GM12878 (cell line): ENCODE measurements around the gene CD3D. TPM values are rescaled to one million over a fixed set of nuclear protein-coding genes. Genes with fewer than 3 reads are reported as not detected.

Source experiments
- MYC ChIP-seq: IDR thresholded peaks from 2 replicates; pipeline ENCODE4 v1.6.1; 2011; ENCODE audit warnings: mild to moderate bottlenecking, low read length, moderate library complexity, inconsistent platforms; ENCODE audit not compliant: insufficient read depth, insufficient replicate concordance, insufficient read length, severe bottlenecking
- RUNX3 ChIP-seq: IDR thresholded peaks from 2 replicates; pipeline ENCODE4 v1.6.1; 2012; ENCODE audit warnings: low read length, inconsistent platforms
- polyA plus RNA-seq, 11 experiments: library from polyadenylated mRNA; depleted of rRNA in 4 of 11; unstranded in 6 of 11; stranded (reverse) in 5 of 11; fragments of >200 nt; fragmentation: Nextera tagmentation in 4 of 11; fragmentation: Illumina TruSeq in 1 of 11; extraction: Ambion mirVana in 4 of 11; extraction: Trizol in 1 of 11; gene quantifications; 1 replicate in 1 of 11; 2 replicates in 10 of 11; pipeline versions ENCODE4 v1.2.1 to v1.2.3, GENCODE V29; 2011 to 2016; ENCODE audit warnings: inconsistent platforms in 2 of 11, missing spikeins in 2 of 11, low read depth in 1 of 11
- small RNA-seq: library from RNA; depleted of rRNA; stranded (forward); fragments of <200 nt; gene quantifications from one replicate; pipeline ENCODE3, GENCODE V24; 2014
- total RNA-seq, 4 experiments: library from RNA; depleted of rRNA in 3 of 4; stranded (reverse); fragments of >200 nt in 3 of 4; fragmentation: Illumina TruSeq in 1 of 4; extraction: Trizol in 1 of 4; gene quantifications; 2 replicates each; pipeline versions ENCODE4 v1.2.1 to v1.2.3, GENCODE V29; 2013 to 2021
- TF ChIP-seq, protein P1 (sequence below): IDR thresholded peaks from 2 replicates; pipeline ENCODE4 v1.6.1; 2012; ENCODE audit warnings: low read depth, low read length, improper control_type of control experiment

Gene CD3D
- total and polyA plus RNA-seq, 10 of the 15 experiments (the other 5 are each of a cell fraction or from before 2014, with no cell fraction given), result 0.13 to 0.69 (median 0.29) TPM; not detected in 6

DNA sequence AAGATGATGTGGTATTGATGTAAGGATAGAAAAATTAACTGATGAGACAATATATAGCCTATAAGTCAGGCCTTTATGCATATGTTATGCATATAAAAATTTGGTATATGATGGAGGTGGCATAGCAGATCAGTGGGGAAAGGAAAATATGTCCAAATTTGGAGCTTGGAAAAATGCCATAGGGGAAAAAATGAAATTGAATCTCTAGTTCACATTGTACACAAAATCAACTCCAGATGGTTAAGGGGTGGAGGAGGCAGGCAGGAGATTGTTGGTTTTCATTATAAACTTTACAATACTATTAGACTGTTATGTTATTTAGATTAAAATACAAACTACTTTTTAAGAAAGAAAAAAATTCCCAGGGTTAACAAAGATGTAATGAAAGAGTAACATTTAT, 53.1 kb downstream of the CD3D start (continued):
- TF ChIP-seq, protein P1, sequence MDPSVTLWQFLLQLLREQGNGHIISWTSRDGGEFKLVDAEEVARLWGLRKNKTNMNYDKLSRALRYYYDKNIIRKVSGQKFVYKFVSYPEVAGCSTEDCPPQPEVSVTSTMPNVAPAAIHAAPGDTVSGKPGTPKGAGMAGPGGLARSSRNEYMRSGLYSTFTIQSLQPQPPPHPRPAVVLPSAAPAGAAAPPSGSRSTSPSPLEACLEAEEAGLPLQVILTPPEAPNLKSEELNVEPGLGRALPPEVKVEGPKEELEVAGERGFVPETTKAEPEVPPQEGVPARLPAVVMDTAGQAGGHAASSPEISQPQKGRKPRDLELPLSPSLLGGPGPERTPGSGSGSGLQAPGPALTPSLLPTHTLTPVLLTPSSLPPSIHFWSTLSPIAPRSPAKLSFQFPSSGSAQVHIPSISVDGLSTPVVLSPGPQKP, result no peak
- TF ChIP-seq RUNX3 (no peak), MYC (no peak)

Small RNAs within 50 kb of the gene (small RNA-seq; reads per million reads assigned to genes)
- not detected for gene AP001582.1

Other genes starting within 250 kb of the CD3D start
Only the 7 nearest of the 14 such genes appear.
- gene MPZL3, start 90.3 kb downstream of the CD3D start, total RNA-seq (2014; rRNA removed), result 7.3 and 9.8 TPM in 2 replicates
- 6.6 TPM in 2 replicates for gene MPZL3, start 90.3 kb downstream of the CD3D start, total RNA-seq (2014; rRNA removed; fragmentation: Illumina TruSeq; extraction: Trizol)
- 5.6 and 6.4 TPM in 2 replicates for gene MPZL3, start 90.3 kb downstream of the CD3D start, total RNA-seq (2021)
- 5.5 and 8.5 TPM in 2 replicates for gene MPZL3, start 90.3 kb downstream of the CD3D start, polyA plus RNA-seq (2011; rRNA removed)
- 6.0 and 8.0 TPM in 2 replicates for gene MPZL3, start 90.3 kb downstream of the CD3D start, polyA plus RNA-seq (2014; fragmentation: Illumina TruSeq; extraction: Trizol)
- 1 to 10 TPM; 2.1 to 7.5 TPM for gene MPZL3, start 90.3 kb downstream of the CD3D start, polyA plus RNA-seq (2014; fragmentation: Nextera tagmentation; extraction: Ambion mirVana)
- gene MPZL3, start 90.3 kb downstream of the CD3D start, polyA plus RNA-seq (2014; rRNA removed), result 4.6 and 7.0 TPM in 2 replicates
- gene MPZL3, start 90.3 kb downstream of the CD3D start, polyA plus RNA-seq (2016; fragmentation: Nextera tagmentation; extraction: Ambion mirVana), result 1 to 10 TPM; 4.0 to 4.7 TPM
- gene MPZL2, start 78.4 kb downstream of the CD3D start, total RNA-seq (2014; rRNA removed), result 3.3 and 4.0 TPM in 2 replicates
- gene MPZL2, start 78.4 kb downstream of the CD3D start, total RNA-seq (2014; rRNA removed; fragmentation: Illumina TruSeq; extraction: Trizol), result 3.0 and 3.1 TPM in 2 replicates
- 3.2 and 4.4 TPM in 2 replicates for gene MPZL2, start 78.4 kb downstream of the CD3D start, total RNA-seq (2021)
- gene MPZL2, start 78.4 kb downstream of the CD3D start, polyA plus RNA-seq (2011; rRNA removed), result 0.76 and 0.81 TPM in 2 replicates
- 4.8 and 5.2 TPM in 2 replicates for gene MPZL2, start 78.4 kb downstream of the CD3D start, polyA plus RNA-seq (2014; fragmentation: Illumina TruSeq; extraction: Trizol)
- 1 to 10 TPM; 4.2 to 4.5 TPM for gene MPZL2, start 78.4 kb downstream of the CD3D start, polyA plus RNA-seq (2014; fragmentation: Nextera tagmentation; extraction: Ambion mirVana)
- gene MPZL2, start 78.4 kb downstream of the CD3D start, polyA plus RNA-seq (2014; rRNA removed), result 2.5 and 2.6 TPM in 2 replicates
- gene MPZL2, start 78.4 kb downstream of the CD3D start, polyA plus RNA-seq (2016; fragmentation: Nextera tagmentation; extraction: Ambion mirVana), result 1 to 10 TPM in 1 of 2 experiments, under 1 TPM in 1; 0.88 to 1.6 TPM
- gene CD3E, start 38.0 kb downstream of the CD3D start, total RNA-seq (2014; rRNA removed), result 3.4 and 4.0 TPM in 2 replicates
- gene CD3E, start 38.0 kb downstream of the CD3D start, total RNA-seq (2014; rRNA removed; fragmentation: Illumina TruSeq; extraction: Trizol), result 4.4 and 5.1 TPM in 2 replicates
- gene CD3E, start 38.0 kb downstream of the CD3D start, total RNA-seq (2021), result 11.6 and 13.4 TPM in 2 replicates
- gene CD3E, start 38.0 kb downstream of the CD3D start, polyA plus RNA-seq (2011; rRNA removed), result 0.10 and 0.14 TPM in 2 replicates
- 14.9 and 17.3 TPM in 2 replicates for gene CD3E, start 38.0 kb downstream of the CD3D start, polyA plus RNA-seq (2014; fragmentation: Illumina TruSeq; extraction: Trizol)
- 1 to 10 TPM; 1.7 to 2.4 TPM for gene CD3E, start 38.0 kb downstream of the CD3D start, polyA plus RNA-seq (2014; fragmentation: Nextera tagmentation; extraction: Ambion mirVana)
- 9.7 and 10.9 TPM in 2 replicates for gene CD3E, start 38.0 kb downstream of the CD3D start, polyA plus RNA-seq (2014; rRNA removed)
- 1 to 10 TPM; 3.1 to 4.2 TPM for gene CD3E, start 38.0 kb downstream of the CD3D start, polyA plus RNA-seq (2016; fragmentation: Nextera tagmentation; extraction: Ambion mirVana)
- not detected in 2 replicates for gene CD3G, start 1.6 kb upstream of the CD3D start, total RNA-seq (2014; rRNA removed)
- not detected in 2 replicates for gene CD3G, start 1.6 kb upstream of the CD3D start, total RNA-seq (2014; rRNA removed; fragmentation: Illumina TruSeq; extraction: Trizol)
- gene CD3G, start 1.6 kb upstream of the CD3D start, total RNA-seq (2021), result 0.13 and 0.21 TPM in 2 replicates
- 0.04 TPM in 1 of 2 replicates, not detected in the other for gene CD3G, start 1.6 kb upstream of the CD3D start, polyA plus RNA-seq (2011; rRNA removed)
- 0.10 and 0.22 TPM in 2 replicates for gene CD3G, start 1.6 kb upstream of the CD3D start, polyA plus RNA-seq (2014; fragmentation: Illumina TruSeq; extraction: Trizol)
- under 1 TPM in 1 of 2 experiments, not detected in 1; 0.16 TPM for gene CD3G, start 1.6 kb upstream of the CD3D start, polyA plus RNA-seq (2014; fragmentation: Nextera tagmentation; extraction: Ambion mirVana)
- not detected in 2 replicates for gene CD3G, start 1.6 kb upstream of the CD3D start, polyA plus RNA-seq (2014; rRNA removed)
- not detected for gene CD3G, start 1.6 kb upstream of the CD3D start, polyA plus RNA-seq (2016; fragmentation: Nextera tagmentation; extraction: Ambion mirVana)
- gene UBE4A, start 16.9 kb upstream of the CD3D start, total RNA-seq (2014; rRNA removed), result 39.6 and 44.5 TPM in 2 replicates
- gene UBE4A, start 16.9 kb upstream of the CD3D start, total RNA-seq (2014; rRNA removed; fragmentation: Illumina TruSeq; extraction: Trizol), result 36.2 and 36.4 TPM in 2 replicates
- 30.1 and 31.1 TPM in 2 replicates for gene UBE4A, start 16.9 kb upstream of the CD3D start, total RNA-seq (2021)
- 22.9 and 23.2 TPM in 2 replicates for gene UBE4A, start 16.9 kb upstream of the CD3D start, polyA plus RNA-seq (2011; rRNA removed)
- 29.5 and 35.5 TPM in 2 replicates for gene UBE4A, start 16.9 kb upstream of the CD3D start, polyA plus RNA-seq (2014; fragmentation: Illumina TruSeq; extraction: Trizol)
- gene UBE4A, start 16.9 kb upstream of the CD3D start, polyA plus RNA-seq (2014; fragmentation: Nextera tagmentation; extraction: Ambion mirVana), result 10 to 100 TPM in 1 of 2 experiments, 1 to 10 TPM in 1; 6.2 to 13.9 TPM
- gene UBE4A, start 16.9 kb upstream of the CD3D start, polyA plus RNA-seq (2014; rRNA removed), result 15.9 and 17.1 TPM in 2 replicates
- gene UBE4A, start 16.9 kb upstream of the CD3D start, polyA plus RNA-seq (2016; fragmentation: Nextera tagmentation; extraction: Ambion mirVana), result 10 to 100 TPM; 36.8 to 37.5 TPM
- 211 and 295 TPM in 2 replicates for gene ATP5MG, start 58.9 kb upstream of the CD3D start, total RNA-seq (2014; rRNA removed)
- 317 and 321 TPM in 2 replicates for gene ATP5MG, start 58.9 kb upstream of the CD3D start, total RNA-seq (2014; rRNA removed; fragmentation: Illumina TruSeq; extraction: Trizol)
- 316 and 333 TPM in 2 replicates for gene ATP5MG, start 58.9 kb upstream of the CD3D start, total RNA-seq (2021)
- gene ATP5MG, start 58.9 kb upstream of the CD3D start, polyA plus RNA-seq (2011; rRNA removed), result 735 and 1,009 TPM in 2 replicates
- 287 and 299 TPM in 2 replicates for gene ATP5MG, start 58.9 kb upstream of the CD3D start, polyA plus RNA-seq (2014; fragmentation: Illumina TruSeq; extraction: Trizol)
- 1,000 to 10,000 TPM; 2,154 to 2,276 TPM for gene ATP5MG, start 58.9 kb upstream of the CD3D start, polyA plus RNA-seq (2014; fragmentation: Nextera tagmentation; extraction: Ambion mirVana)
- 531 and 577 TPM in 2 replicates for gene ATP5MG, start 58.9 kb upstream of the CD3D start, polyA plus RNA-seq (2014; rRNA removed)
- 1,000 to 10,000 TPM; 1,057 to 1,150 TPM for gene ATP5MG, start 58.9 kb upstream of the CD3D start, polyA plus RNA-seq (2016; fragmentation: Nextera tagmentation; extraction: Ambion mirVana)
- 24.9 and 25.2 TPM in 2 replicates for gene KMT2A, start 93.8 kb upstream of the CD3D start, total RNA-seq (2014; rRNA removed)
- gene KMT2A, start 93.8 kb upstream of the CD3D start, total RNA-seq (2014; rRNA removed; fragmentation: Illumina TruSeq; extraction: Trizol), result 28.1 and 30.4 TPM in 2 replicates
- gene KMT2A, start 93.8 kb upstream of the CD3D start, total RNA-seq (2021), result 52.6 and 56.9 TPM in 2 replicates
- gene KMT2A, start 93.8 kb upstream of the CD3D start, polyA plus RNA-seq (2011; rRNA removed), result 25.7 and 27.1 TPM in 2 replicates
- 38.6 and 39.0 TPM in 2 replicates for gene KMT2A, start 93.8 kb upstream of the CD3D start, polyA plus RNA-seq (2014; fragmentation: Illumina TruSeq; extraction: Trizol)
- gene KMT2A, start 93.8 kb upstream of the CD3D start, polyA plus RNA-seq (2014; fragmentation: Nextera tagmentation; extraction: Ambion mirVana), result 1 to 10 TPM; 6.1 to 7.4 TPM
- gene KMT2A, start 93.8 kb upstream of the CD3D start, polyA plus RNA-seq (2014; rRNA removed), result 25.4 and 28.9 TPM in 2 replicates
- 10 to 100 TPM; 11.2 to 12.7 TPM for gene KMT2A, start 93.8 kb upstream of the CD3D start, polyA plus RNA-seq (2016; fragmentation: Nextera tagmentation; extraction: Ambion mirVana)